MG63 (cell line): ENCODE data around the gene GRAMD4. TPM values are rescaled to one million over a fixed set of nuclear protein-coding genes. Genes with fewer than 3 reads are reported as not detected.

Experiments
- DNase-seq: peaks from one replicate; pipeline ENCODE4 v3.0.0-alpha.2; 2020
- H3K27me3 ChIP-seq: fragments of 250-450 bp; sonication (Bioruptor Pico); 2 replicates; pipeline ENCODE4 v1.5.1; 2020; ENCODE audit warnings: mild to moderate bottlenecking, moderate library complexity
- H3K36me3 ChIP-seq: fragments of 250-450 bp; sonication (Bioruptor Pico); 2 replicates; pipeline ENCODE4 v1.5.1; 2020; ENCODE audit warnings: mild to moderate bottlenecking, moderate library complexity
- H3K4me3 ChIP-seq: fragments of 250-450 bp; sonication (Bioruptor Pico); 2 replicates; pipeline ENCODE4 v1.5.1; 2020; ENCODE audit warnings: mild to moderate bottlenecking, moderate library complexity
- H3K9me3 ChIP-seq: fragments of 250-450 bp; sonication (Bioruptor Pico); 2 replicates; pipeline ENCODE4 v1.5.1; 2020; ENCODE audit warnings: mild to moderate bottlenecking, moderate library complexity
- total RNA-seq: library from RNA; depleted of rRNA; stranded (reverse); fragments of >200 nt; shearing (Covaris generic); gene quantifications from 2 replicates; pipeline ENCODE4 v1.2.3, GENCODE V29; 2014; ENCODE audit warnings: low replicate concordance

Gene GRAMD4
- total RNA-seq, 1 experiment from 2014 or later: 10.8 TPM

DNA sequence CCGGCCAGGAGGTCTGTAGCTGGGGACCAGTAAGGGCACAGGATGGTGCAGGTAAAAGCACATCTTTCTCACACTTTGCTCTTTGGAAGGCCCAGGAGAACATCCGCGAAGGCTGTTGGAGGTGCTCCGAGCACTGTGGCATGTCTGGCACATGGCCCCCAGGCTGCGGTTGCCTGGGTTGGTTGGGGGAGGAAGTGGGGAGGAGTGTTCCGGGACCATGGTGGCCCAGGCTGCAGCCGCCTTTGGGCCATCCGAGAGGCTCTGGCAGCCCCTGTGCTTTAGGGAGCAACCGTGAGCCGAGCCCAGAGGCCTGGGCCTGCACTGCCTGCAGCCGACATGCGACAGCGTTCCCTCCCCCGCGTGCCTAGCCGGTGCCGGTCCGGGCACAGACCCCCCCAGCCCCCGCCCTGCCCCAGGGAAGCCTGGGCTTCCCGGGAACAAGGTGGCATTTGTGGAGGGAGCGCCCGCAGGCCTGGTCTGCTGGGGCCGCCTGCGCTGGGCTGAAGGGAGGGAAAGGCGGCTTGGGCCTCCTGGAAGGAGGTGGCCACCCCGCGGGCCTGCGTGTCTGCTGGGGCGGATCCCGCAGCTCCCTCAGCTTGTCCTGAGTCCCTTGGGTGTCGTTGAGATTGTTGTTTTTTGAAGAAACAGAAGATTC is 57.9 kb downstream of the GRAMD4 start:
- DNase-seq: no peak
- no peak overlapping the region for H3K4me3 ChIP-seq
- H3K36me3 ChIP-seq: no peaks in the 10 kb centered on the region
- no peaks in the 10 kb centered on the region for H3K27me3 ChIP-seq
- H3K9me3 ChIP-seq: no peaks in the 10 kb centered on the region

DNA sequence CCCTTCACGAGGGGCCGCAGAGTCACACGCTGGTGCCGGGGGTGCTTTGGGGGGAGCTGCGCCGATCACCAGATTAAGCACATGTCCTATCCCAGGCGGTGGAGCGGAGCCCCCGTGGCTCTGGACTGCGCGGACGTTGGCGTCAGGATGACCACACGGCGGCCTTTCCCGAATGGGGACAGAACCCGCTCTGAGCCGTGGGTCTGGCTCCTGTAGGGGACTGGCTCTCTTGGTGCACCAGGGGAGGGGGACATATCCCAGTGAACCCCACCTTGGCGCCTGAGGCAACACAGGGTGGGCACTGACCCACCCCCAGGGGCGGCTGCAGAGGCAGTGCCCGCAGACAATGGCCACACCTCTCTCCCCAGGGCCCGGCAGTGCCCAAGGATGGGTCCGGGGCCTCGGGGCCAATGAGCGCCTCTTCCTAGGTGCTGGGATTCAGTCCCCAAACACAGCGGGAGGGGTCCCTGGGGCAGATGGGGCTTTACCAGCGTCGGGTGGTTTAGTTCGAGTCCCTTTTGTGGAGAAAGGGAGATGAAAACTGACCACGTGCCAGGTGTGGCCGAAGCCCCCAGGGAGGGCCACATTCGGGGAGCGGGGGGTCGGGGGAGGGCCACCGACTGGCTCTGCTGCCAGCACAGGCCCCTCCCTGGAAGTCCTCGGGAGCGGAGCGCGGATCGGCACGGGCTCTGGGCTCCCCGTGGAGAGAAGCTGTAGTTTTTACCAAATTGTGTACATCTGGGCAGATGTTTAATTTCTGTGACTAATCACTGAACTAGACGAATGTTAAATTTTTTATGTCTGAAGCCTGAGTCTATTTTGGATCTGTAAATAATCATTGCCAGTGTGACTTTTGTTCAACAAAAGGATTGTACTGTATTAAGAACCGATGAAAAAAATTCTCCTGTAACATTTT is 58.9 kb downstream of the GRAMD4 start:
- no peak overlapping the region for H3K4me3 ChIP-seq
- H3K36me3 ChIP-seq: no peaks in the 10 kb centered on the region
- no peaks in the 10 kb centered on the region for H3K9me3 ChIP-seq
- no peaks in the 10 kb centered on the region for H3K27me3 ChIP-seq
- peak; percentile 68 for DNase-seq

DNA sequence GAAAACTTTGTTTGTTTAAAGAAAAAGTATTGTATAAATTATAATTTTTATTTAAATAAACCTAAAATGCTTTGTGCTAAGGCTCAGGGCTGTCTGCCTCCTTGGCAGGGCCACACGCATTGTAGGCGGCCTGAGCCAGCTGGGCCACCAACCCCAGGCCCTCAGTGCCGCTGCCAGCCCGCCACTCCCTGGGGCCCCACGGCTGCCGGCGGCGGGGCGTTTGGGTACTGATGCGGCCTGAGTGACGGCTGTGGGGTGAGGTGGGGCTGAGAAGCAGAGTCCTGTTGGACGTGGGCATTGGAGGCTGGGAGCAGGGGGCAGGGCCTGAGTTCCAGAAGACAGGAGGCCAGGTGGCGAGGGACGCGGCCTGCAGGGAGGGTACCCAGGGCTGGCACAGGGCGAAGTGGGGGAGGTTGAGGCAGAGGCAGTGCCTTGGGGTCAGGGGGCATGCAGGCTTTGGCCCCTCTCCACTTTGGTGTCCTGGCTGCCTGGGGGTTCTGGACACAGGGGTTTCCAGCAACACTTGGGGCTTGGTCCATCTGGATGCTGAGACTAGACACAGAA is 59.6 kb downstream of the GRAMD4 start:
- Histone ChIP-seq H3K27me3 (no peaks in the 10 kb centered on the region), H3K36me3 (no peaks in the 10 kb centered on the region), H3K4me3 (no peak overlapping the region), H3K9me3 (no peaks in the 10 kb centered on the region)
- DNase-seq: peak; percentile 75

DNA sequence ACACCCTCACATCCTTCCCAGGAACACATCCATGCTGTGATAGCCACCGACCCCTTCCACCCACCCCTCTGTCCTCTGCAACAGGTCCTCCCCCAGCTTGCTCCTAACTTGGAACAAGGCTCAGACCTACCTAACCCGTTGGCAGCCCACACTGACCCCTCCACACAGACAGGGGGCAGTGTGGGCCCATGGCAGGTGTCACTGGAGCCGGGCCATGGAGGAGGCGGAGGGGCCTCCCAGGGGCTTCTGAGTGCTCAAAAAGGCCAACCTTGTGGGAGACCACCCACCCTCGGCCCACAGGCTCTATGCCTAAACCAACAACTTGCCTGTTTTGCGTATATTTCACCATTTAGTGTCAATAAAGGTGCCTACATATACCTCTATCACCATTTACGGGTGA is 60.8 kb downstream of the GRAMD4 start:
- no peak for DNase-seq
- H3K36me3 ChIP-seq: no peaks in the 10 kb centered on the region
- H3K4me3 ChIP-seq: no peak overlapping the region

GRCh38 chr22:46682011-46682731 is 62.0 kb downstream of the GRAMD4 start:
- Histone ChIP-seq H3K4me3 (no peak overlapping the region), H3K36me3 (peaks cover 2% of the 10 kb centered on the region), H3K9me3 (no peaks in the 10 kb centered on the region), H3K27me3 (no peaks in the 10 kb centered on the region)
- no peak for DNase-seq

More for the DNA sequence above, 60.8 kb downstream of the GRAMD4 start:
- Histone ChIP-seq H3K9me3 (no peaks in the 10 kb centered on the region), H3K27me3 (no peaks in the 10 kb centered on the region)

- Histone ChIP-seq H3K36me3 (peaks cover 6% of the 10 kb centered on the region), H3K9me3 (no peaks in the 10 kb centered on the region), H3K4me3 (no peak overlapping the region), H3K27me3 (no peaks in the 10 kb centered on the region)
- no peak for DNase-seq
Measured at GRCh38 chr22:46684706-46685105, 64.5 kb downstream of the GRAMD4 start.

GRCh38 chr22:46686221-46687047 is 66.2 kb downstream of the GRAMD4 start:
- no peak for DNase-seq
- Histone ChIP-seq H3K4me3 (no peak overlapping the region), H3K9me3 (no peaks in the 10 kb centered on the region), H3K27me3 (no peaks in the 10 kb centered on the region), H3K36me3 (peaks cover 8% of the 10 kb centered on the region)

DNA sequence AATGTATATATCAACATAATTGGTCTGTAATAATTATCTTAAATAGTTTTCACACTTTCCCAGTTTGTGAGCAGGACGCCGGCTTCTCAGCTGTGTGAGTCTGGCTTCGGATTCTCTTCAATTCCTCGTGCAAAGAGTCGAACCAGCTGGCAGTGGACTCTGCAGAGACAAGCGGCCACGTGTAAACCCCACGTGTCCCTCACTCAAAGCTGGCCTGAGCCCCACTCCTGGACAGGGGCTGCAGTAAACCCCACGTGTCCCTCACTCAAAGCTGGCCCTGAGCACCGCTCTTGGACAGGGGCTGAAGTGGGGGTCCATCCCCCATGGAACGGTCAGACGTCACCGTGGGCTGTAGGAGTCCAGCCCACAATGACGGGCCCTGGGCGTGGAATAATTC is 66.9 kb downstream of the GRAMD4 start:
- DNase-seq: no peak
- Histone ChIP-seq H3K4me3 (no peak overlapping the region), H3K9me3 (no peaks in the 10 kb centered on the region), H3K36me3 (peaks cover 8% of the 10 kb centered on the region), H3K27me3 (no peaks in the 10 kb centered on the region)

- no peaks in the 10 kb centered on the region for H3K27me3 ChIP-seq
- DNase-seq: no peak
- H3K4me3 ChIP-seq: no peak overlapping the region
- no peaks in the 10 kb centered on the region for H3K9me3 ChIP-seq
- peaks cover 8% of the 10 kb centered on the region for H3K36me3 ChIP-seq
Measured at GRCh38 chr22:46687460-46687859, 67.3 kb downstream of the GRAMD4 start.

DNA sequence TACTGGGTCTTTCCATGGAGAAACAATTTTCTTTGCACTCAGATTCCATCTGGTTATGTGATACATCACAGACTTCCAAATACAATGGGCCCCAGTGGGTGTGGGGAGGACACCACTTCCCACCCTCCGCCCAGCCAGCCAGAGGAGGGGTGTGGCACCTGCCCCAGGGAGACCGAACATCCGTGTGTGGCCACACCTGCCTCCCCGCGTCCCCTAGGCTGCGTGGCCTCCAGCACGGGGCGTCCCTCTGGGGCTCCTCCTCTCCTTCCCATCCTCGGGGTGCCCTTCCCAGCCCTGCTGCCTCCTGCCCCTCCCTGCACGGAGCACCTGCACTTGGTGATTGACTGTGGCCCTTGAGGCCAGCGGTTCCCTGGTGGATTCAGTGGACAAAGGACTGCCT is 68.8 kb downstream of the GRAMD4 start:
- DNase-seq: no peak
- H3K4me3 ChIP-seq: no peak overlapping the region
- H3K36me3 ChIP-seq: peaks cover 10% of the 10 kb centered on the region
- no peaks in the 10 kb centered on the region for H3K9me3 ChIP-seq
- no peaks in the 10 kb centered on the region for H3K27me3 ChIP-seq

DNA sequence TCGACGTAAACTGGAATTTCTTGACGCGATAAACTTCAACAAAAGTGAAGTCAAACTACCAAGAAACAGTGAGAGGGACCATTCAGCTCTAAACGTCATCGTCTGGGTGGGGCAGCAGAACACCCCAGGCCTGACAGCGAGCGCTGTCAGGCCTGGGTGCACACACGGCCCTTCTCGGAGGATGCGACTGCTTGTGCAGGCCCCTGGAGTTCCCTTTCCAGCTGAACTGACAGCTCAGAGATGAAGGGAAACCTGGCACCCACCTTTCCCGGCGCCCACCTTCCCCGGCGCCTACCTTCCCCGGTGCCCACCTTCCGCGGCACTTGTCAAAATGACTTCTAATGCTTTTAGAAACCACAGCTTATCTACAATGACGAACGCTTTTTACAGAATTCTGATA is 70.0 kb downstream of the GRAMD4 start:
- Histone ChIP-seq H3K36me3 (peaks cover 12% of the 10 kb centered on the region), H3K4me3 (no peak overlapping the region), H3K27me3 (no peaks in the 10 kb centered on the region), H3K9me3 (no peaks in the 10 kb centered on the region)
- DNase-seq: no peak

- peaks cover 10% of the 10 kb centered on the region for H3K36me3 ChIP-seq
- no peaks in the 10 kb centered on the region for H3K27me3 ChIP-seq
- H3K9me3 ChIP-seq: no peaks in the 10 kb centered on the region
- DNase-seq: no peak
- H3K4me3 ChIP-seq: no peak overlapping the region
Measured at GRCh38 chr22:46691571-46691970, 71.4 kb downstream of the GRAMD4 start.

DNA sequence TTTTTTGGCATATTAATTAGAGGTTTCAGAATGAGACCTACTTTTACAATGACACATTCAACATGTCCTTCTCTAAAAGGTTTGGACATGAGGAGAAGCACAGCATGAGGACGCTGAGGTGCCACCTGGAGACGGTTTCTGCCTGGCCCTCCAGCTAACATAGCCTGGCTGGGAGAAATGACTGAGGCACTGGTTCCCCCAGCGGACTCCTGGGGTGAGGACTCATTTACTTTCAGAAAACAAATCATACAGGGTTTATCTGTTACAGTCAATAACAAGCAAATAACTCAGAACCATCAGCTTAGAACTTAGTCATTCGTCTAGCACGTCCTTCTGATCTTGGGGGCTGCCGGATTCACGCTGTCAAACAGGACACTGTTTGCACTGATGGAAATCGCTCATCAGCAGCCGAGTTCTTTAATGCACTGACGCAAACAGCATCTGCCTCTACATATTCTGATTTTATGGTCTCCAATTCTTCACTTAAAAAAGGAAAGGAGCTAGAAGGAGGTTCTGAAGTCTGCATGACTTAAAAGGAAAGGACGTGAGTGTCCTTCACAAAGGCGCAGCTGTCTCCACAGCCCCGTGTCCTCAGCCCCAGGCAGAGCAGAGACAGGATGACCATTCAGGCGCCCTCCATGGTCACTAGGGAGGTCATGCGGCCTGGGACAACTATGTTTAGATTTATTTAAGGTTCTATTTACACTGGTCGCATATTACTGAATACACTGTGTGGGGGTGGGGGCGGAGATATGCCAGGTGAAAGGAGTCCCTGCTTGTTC is 73.6 kb downstream of the GRAMD4 start:
- Histone ChIP-seq H3K4me3 (no peak overlapping the region), H3K9me3 (no peaks in the 10 kb centered on the region), H3K27me3 (no peaks in the 10 kb centered on the region), H3K36me3 (peaks cover 10% of the 10 kb centered on the region)
- DNase-seq: no peak

- no peaks in the 10 kb centered on the region for H3K27me3 ChIP-seq
- H3K4me3 ChIP-seq: no peak overlapping the region
- no peaks in the 10 kb centered on the region for H3K9me3 ChIP-seq
- no peak for DNase-seq
- H3K36me3 ChIP-seq: peaks cover 17% of the 10 kb centered on the region
Measured at GRCh38 chr22:46694416-46695170, 74.4 kb downstream of the GRAMD4 start.
